Stimulated activated CD4-positive, alpha-beta T cell treated with anti-CD3 and anti-CD28 coated beads, TNF-alpha, amount 100 ng/mL, for 1 hour (primary cell): ENCODE results near the gene OSMR.
"Not testable (repeated sequence)": the region's sequence is repeated elsewhere in the genome, so short reads cannot be mapped to it uniquely, and the experiment has no call there.

Experiments used
- DNase-seq, 3 donors: peaks; one replicate each; pipeline ENCODE4 v3.0.0-alpha.2; 2020; ENCODE audit warnings: low read depth in 3 of 3, low spot score in 1 of 3

OSMR gene

GRCh38 chr5:38830521-38831051 is 15.2 kb upstream of the OSMR start:
- DNase-seq: no peak

- no peak for DNase-seq
These were observed 14.7 kb upstream of the OSMR start for GRCh38 chr5:38831117-38831516.

GRCh38 chr5:38831909-38832308 is 13.9 kb upstream of the OSMR start:
- DNase-seq: no peak

- no peak for DNase-seq
These were observed 13.0 kb upstream of the OSMR start for GRCh38 chr5:38832810-38833209.

- no peak for DNase-seq
These were observed 9.9 kb upstream of the OSMR start for GRCh38 chr5:38835887-38836286.

- no peak for DNase-seq
These were observed 8.4 kb upstream of the OSMR start for GRCh38 chr5:38837416-38837815.

- no peak for DNase-seq
These were observed 7.9 kb upstream of the OSMR start for GRCh38 chr5:38837932-38838331.

- no peak for DNase-seq
These were observed 2.1 kb upstream of the OSMR start for GRCh38 chr5:38843665-38844064.

GRCh38 chr5:38846379-38847011 is 683 bp downstream of the OSMR start:
- DNase-seq: no peak

- no peak for DNase-seq
These were observed 1.9 kb downstream of the OSMR start for GRCh38 chr5:38847559-38848347.

- DNase-seq: no peak
These were observed 2.8 kb downstream of the OSMR start for GRCh38 chr5:38848637-38849036.

GRCh38 chr5:38851640-38852039 is 5.8 kb downstream of the OSMR start:
- DNase-seq: not testable (repeated sequence)

- no peak for DNase-seq
These were observed 8.1 kb downstream of the OSMR start for GRCh38 chr5:38853753-38854470.

- no peak for DNase-seq
These were observed 9.1 kb downstream of the OSMR start for GRCh38 chr5:38854907-38855306.

- no peak for DNase-seq
These were observed 10.8 kb downstream of the OSMR start for GRCh38 chr5:38856660-38857059.

- DNase-seq: no peak
These were observed 13.0 kb downstream of the OSMR start for GRCh38 chr5:38858839-38859238.

- not testable (repeated sequence) for DNase-seq
These were observed 16.4 kb downstream of the OSMR start for GRCh38 chr5:38861986-38862770.

- DNase-seq: no peak
These were observed 20.7 kb downstream of the OSMR start for GRCh38 chr5:38866362-38867031.

GRCh38 chr5:38867032-38867398 is 21.2 kb downstream of the OSMR start:
- no peak for DNase-seq

- DNase-seq: no peak
These were observed 21.6 kb downstream of the OSMR start for GRCh38 chr5:38867416-38867815.

- no peak for DNase-seq
These were observed 24.8 kb downstream of the OSMR start for GRCh38 chr5:38870595-38870994.
